HepG2 (cell line): Measurements from ENCODE around the gene ZNF213. TPM values are rescaled to one million over a fixed set of nuclear protein-coding genes. Genes with fewer than 3 reads are reported as not detected.

Experiments used
- ARNT2 ChIP-seq: sonication (generic); formaldehyde crosslinking; IDR thresholded peaks from 2 replicates; pipeline ENCODE4 v1.8.0; 2022; ENCODE audit warnings: mild to moderate bottlenecking, low read depth, missing genetic modification reagents, moderate library complexity
- ARNTL ChIP-seq: sonication (generic); formaldehyde crosslinking; IDR thresholded peaks from 2 replicates; pipeline ENCODE4 v1.4.0; 2020; ENCODE audit warnings: mild to moderate bottlenecking, missing genetic modification reagents
- CBX5 ChIP-seq: sonication (generic); formaldehyde crosslinking; IDR thresholded peaks from 2 replicates; pipeline ENCODE4 v1.4.0; 2020; ENCODE audit warnings: missing genetic modification reagents, borderline replicate concordance
- GRHL1 ChIP-seq: sonication (generic); formaldehyde crosslinking; conservative IDR thresholded peaks from 2 replicates; pipeline ENCODE4 v1.8.0; 2022; ENCODE audit warnings: missing genetic modification reagents
- HNRNPH1 ChIP-seq: fragments of 200-400 bp; formaldehyde crosslinking; optimal IDR thresholded peaks from 2 replicates; pipeline ENCODE3; 2017; ENCODE audit warnings: mild to moderate bottlenecking, low read depth, low read length
- JDP2 ChIP-seq: sonication (generic); formaldehyde crosslinking; IDR thresholded peaks from 2 replicates; pipeline ENCODE4 v1.8.1; 2022; ENCODE audit warnings: missing genetic modification reagents, borderline replicate concordance
- KDM4B ChIP-seq: sonication (generic); formaldehyde crosslinking; IDR thresholded peaks from 2 replicates; pipeline ENCODE4 v1.4.0; 2020; ENCODE audit warnings: missing genetic modification reagents
- RCOR2 ChIP-seq: IDR thresholded peaks from 2 replicates; pipeline ENCODE4 v1.6.1; 2016; ENCODE audit warnings: missing biosample characterization, missing genetic modification reagents
- SNAPC2 ChIP-seq: sonication (generic); formaldehyde crosslinking; IDR thresholded peaks from 2 replicates; pipeline ENCODE4 v1.8.1; 2022; ENCODE audit warnings: mild to moderate bottlenecking, missing genetic modification reagents
- SP1 ChIP-seq, 2 experiments: fragments of 450-650 bp in 1 of 2; sonication (generic) in 1 of 2; formaldehyde crosslinking in 1 of 2; IDR thresholded peaks; 2 replicates each; pipeline versions ENCODE4 v1.4.0 to v1.6.1; 2016 to 2020; ENCODE audit warnings: missing genetic modification reagents in 1 of 2
- SP140L ChIP-seq: sonication (generic); formaldehyde crosslinking; IDR thresholded peaks from 2 replicates; pipeline ENCODE4 v1.4.0; 2020; ENCODE audit warnings: missing genetic modification reagents, borderline replicate concordance
- TBL1XR1 ChIP-seq: fragments of 150-350 bp; IDR thresholded peaks from 2 replicates; pipeline ENCODE4 v1.6.1; 2014; ENCODE audit warnings: borderline replicate concordance, low read length; ENCODE audit not compliant: partially characterized antibody
- TFDP2 ChIP-seq: sonication (generic); formaldehyde crosslinking; IDR thresholded peaks from 2 replicates; pipeline ENCODE4 v1.4.0; 2020; ENCODE audit warnings: missing genetic modification reagents
- TSC22D2 ChIP-seq: sonication (generic); formaldehyde crosslinking; IDR thresholded peaks from 2 replicates; pipeline ENCODE4 v1.5.1; 2020; ENCODE audit warnings: missing genetic modification reagents, mild to moderate bottlenecking, borderline replicate concordance
- U2AF2 ChIP-seq: fragments of 200-400 bp; formaldehyde crosslinking; IDR thresholded peaks from 2 replicates; pipeline ENCODE4 v1.6.1; 2017; ENCODE audit warnings: low read depth, mild to moderate bottlenecking, low read length
- ZNF24 ChIP-seq: fragments of 450-650 bp; IDR thresholded peaks from 2 replicates; pipeline ENCODE4 v1.6.1; 2017; ENCODE audit warnings: antibody characterized with exemption, mild to moderate bottlenecking
- ZNF44 ChIP-seq: sonication (generic); formaldehyde crosslinking; IDR thresholded peaks from 2 replicates; pipeline ENCODE4 v1.5.1; 2020; ENCODE audit warnings: mild to moderate bottlenecking, missing genetic modification reagents
- ZNF441 ChIP-seq: sonication (generic); formaldehyde crosslinking; IDR thresholded peaks from 2 replicates; pipeline ENCODE4 v1.7.0; 2021; ENCODE audit warnings: missing genetic modification reagents, borderline replicate concordance
- ZNF550 ChIP-seq: sonication (generic); formaldehyde crosslinking; IDR thresholded peaks from 2 replicates; pipeline ENCODE4 v1.4.0; 2020; ENCODE audit warnings: mild to moderate bottlenecking, missing genetic modification reagents, borderline replicate concordance
- ZNF678 ChIP-seq: sonication (generic); formaldehyde crosslinking; IDR thresholded peaks from 2 replicates; pipeline ENCODE4 v1.4.0; 2020; ENCODE audit warnings: mild to moderate bottlenecking, missing genetic modification reagents
- polyA plus RNA-seq, 8 experiments: library from polyadenylated mRNA; depleted of rRNA in 3 of 8; stranded (reverse) in 7 of 8; unstranded in 1 of 8; fragments of >200 nt; fragmentation: Illumina TruSeq in 4 of 8; extraction: Trizol in 4 of 8; gene quantifications; 2 replicates each; pipeline versions ENCODE4 v1.2.1 to v1.2.3, GENCODE V29; 2011 to 2016; ENCODE audit warnings: low read depth in 4 of 8, missing spikeins in 1 of 8, mixed read lengths in 1 of 8; ENCODE audit not compliant: insufficient read depth in 1 of 8
- total RNA-seq, 5 experiments: library from RNA; depleted of rRNA; stranded (reverse); fragments of >200 nt; fragmentation: Illumina TruSeq; extraction: Trizol; gene quantifications; 2 replicates each; pipeline ENCODE4 v1.2.3, GENCODE V29; 2016; ENCODE audit warnings: low read depth in 1 of 5
- TF ChIP-seq, protein P1 (sequence below): IDR thresholded peaks from 2 replicates; pipeline ENCODE4 v1.6.1; 2016; ENCODE audit warnings: mild to moderate bottlenecking

Gene ZNF213
- total and polyA plus RNA-seq, 2 of the 13 experiments (the other 11 are each of a cell fraction or from before 2014, with no cell fraction given): 0.59 to 0.97 TPM

DNA sequence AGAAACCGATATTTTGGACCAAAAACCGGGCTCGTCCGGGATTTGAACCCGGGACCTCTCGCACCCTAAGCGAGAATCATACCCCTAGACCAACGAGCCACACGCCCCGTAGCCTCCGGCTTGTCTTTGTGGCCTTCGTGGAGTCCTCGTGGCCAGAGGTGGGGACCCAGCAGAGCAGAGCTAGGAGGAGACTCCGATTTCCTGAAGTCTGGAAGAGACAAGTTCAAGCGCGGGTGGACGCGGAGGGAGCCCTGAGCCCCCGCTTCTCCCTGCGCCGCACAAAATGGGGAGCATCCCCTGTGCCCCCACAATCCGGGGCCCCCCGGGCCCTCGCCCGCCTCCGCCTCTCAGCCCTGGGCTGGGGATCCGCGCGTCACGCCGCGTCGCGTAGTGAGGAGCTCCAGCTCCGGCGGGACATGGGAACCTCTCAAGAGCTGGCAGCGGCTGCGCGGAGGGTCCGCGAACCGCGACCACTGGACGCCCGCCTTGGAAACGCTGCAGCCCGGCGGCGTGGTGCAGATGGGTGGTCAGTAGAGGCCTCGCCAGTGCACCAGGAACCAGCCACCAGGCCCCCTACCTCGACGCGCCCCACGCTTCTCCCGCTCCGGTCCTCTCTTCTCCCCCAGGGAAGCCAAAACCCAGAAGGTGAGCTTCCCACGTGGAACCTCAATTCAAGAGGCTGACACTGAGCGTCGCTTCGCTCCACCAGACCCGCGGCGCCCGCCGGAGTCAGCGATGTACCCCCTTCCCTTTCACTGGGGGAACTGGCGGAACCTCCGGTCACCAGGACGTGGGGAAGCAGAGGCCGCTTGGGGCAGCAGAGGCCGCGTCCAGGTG lies 48.0 kb downstream of the ZNF213 start (continued):
- TF ChIP-seq TSC22D2 (no peak), ZNF24 (peak; percentile 95), U2AF2 (no peak), HNRNPH1 (no peak), ZNF441 (CRISPR knock-in tag) (no peak), CBX5 (peak; percentile 46; the same call in 1 of the 2 replicates), SP1 (IDR thresholded peaks at IDR 0.05) (no peak), SP1 (CRISPR knock-in tag; IDR thresholded peaks at IDR 0.05) (no peak), JDP2 (CRISPR knock-in tag) (no peak), ARNT2 (CRISPR knock-in tag) (peak; percentile 56), ARNTL (CRISPR knock-in tag) (no peak), SP140L (CRISPR knock-in tag) (0 out of 2 replicates have a peak, but pooled peaks have one; percentile 80), RCOR2 (CRISPR knock-in tag) (peak; percentile 61; the same call in 1 of the 2 replicates), ZNF678 (CRISPR knock-in tag) (no peak), SNAPC2 (CRISPR knock-in tag) (no peak), TFDP2 (peak; percentile 39; the same call in 1 of the 2 replicates), KDM4B (CRISPR knock-in tag) (peak; percentile 80; the same call in 1 of the 2 replicates), ZNF44 (0 out of 2 replicates have a peak, but pooled peaks have one; percentile 40), TBL1XR1 (peak; percentile 34), ZNF550 (CRISPR knock-in tag) (0 out of 2 replicates have a peak, but pooled peaks have one; percentile 45), GRHL1 (CRISPR knock-in tag) (no peak)
- TF ChIP-seq, protein P1, sequence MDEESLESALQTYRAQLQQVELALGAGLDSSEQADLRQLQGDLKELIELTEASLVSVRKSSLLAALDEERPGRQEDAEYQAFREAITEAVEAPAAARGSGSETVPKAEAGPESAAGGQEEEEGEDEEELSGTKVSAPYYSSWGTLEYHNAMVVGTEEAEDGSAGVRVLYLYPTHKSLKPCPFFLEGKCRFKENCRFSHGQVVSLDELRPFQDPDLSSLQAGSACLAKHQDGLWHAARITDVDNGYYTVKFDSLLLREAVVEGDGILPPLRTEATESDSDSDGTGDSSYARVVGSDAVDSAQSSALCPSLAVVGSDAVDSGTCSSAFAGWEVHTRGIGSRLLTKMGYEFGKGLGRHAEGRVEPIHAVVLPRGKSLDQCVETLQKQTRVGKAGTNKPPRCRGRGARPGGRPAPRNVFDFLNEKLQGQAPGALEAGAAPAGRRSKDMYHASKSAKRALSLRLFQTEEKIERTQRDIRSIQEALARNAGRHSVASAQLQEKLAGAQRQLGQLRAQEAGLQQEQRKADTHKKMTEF (CRISPR knock-in tag): peak; percentile 78; the same call in 1 of the 2 replicates
